HG03039 (cell line): ENCODE results near the gene CCNO.

Experiments used
- ATAC-seq: cut with Tn5 transposase; IDR thresholded peaks from one replicate; pipeline ENCODE4 v1.9.1; 2021; ENCODE audit warnings: mild to moderate bottlenecking, moderate library complexity; ENCODE audit not compliant: unreplicated experiment

The CCNO gene

DNA sequence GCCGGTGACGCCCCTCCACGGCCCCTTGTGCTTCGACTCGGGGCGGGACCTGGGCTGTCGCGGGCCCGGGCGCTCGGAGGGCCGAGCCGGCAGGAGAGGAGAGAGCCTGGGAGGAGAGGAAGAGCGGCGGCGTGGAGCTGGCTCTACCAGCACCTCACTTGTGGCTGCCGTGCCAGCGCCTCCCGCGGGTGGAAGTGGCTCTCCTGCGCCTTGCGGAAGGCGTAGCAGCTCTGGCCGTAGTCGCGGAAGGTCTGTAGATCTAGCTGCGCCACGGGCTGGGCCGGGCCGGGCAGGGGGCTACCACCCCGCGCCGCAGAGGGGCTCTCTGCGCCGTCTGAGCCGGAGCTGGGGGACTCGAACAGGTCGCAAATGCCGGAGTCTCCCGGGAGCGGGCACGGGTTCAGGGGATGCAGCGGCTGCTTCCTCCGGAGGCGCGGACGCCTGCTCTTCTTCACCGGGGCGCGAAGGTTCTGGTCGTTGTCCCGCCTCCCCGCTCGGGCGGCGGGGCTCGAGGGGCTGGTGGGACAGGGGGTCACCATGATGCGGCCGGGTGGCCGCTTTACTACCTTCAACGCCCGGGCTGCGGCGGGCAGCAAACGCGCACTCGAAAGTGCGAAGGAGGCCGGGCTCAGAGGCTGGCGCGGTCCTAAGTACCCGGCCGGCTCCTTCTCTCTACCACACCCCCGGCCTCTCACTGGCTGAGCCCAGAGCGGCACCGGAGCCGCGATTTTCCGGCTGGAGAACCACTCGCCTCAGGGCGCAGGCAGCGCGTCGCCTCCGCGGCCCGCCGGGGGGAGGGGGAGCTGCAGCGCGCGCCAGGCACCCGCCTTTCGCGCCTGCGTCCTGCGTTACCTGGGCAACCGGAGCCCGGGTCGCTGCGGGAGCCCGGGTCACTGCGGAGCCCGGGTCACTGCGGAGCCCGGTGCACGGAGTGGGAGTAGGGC, at the start of gene CCNO:
Gene CCNO, minus strand, starts transcription at position 624 of the 944 bp plus-strand sequence. Its CDS starts 85 bp downstream, at position 539.
- peak; percentile 59 for ATAC-seq

DNA sequence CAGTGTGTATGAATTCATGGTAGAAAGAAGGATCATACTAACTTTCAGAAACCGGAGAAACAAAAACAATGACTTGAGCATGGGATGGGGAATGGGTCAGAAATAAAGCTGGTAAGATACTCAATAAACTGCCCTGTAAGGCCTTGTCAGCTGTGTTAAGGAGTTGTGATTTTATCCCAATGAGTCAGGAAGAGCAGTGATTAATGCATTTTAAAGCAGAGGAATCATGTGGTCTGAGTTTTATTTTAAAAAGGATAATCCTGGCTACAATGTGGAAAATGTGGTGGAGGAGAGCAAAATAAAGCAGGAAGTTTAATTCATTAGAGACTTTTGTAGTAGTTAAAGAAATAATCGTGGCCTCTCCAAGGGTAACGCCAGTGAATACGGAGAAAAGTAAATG, 45.4 kb upstream of the CCNO start:
- ATAC-seq = no peak

GRCh38 chr5:55276771-55277170, 43.4 kb upstream of the CCNO start:
- ATAC-seq = no peak

DNA sequence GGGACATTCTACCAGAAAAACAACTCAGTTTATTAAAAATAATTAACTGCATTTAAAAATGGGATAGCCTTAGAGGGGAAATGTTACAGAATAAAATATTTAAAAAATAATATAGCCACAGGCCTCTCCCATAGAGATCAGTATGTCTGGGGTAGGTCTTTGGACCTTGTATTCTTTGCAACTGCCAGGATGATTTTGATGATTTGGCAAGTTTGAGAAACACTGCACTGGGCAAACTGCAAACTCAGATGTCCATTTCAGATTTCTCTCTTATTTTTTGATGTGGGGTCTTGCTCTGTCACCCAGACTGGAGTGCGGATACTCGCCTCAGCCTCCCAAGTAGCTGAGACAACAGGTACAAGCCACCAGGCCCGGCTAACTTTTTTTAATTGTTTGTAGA, 24.9 kb upstream of the CCNO start:
- ATAC-seq = no peak

DNA sequence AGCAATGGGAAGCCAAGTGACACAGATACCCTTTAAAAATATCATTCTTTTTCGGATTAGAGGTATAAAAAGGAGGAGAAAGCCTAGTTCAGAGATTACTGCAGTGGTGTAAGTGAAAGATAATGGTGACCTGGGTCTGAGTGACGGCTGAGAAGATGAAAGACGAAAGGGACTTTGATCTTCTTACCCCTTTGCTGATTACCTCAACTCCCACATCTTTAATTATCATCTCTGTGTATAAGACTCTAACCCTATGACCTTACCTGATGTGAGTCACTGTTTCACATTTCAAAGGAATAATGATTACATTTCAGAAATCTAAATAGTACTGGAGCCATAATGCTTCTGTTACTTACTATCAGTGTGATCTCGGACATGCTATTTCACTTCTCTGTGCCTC, 21.4 kb upstream of the CCNO start:
- ATAC-seq = no peak

DNA sequence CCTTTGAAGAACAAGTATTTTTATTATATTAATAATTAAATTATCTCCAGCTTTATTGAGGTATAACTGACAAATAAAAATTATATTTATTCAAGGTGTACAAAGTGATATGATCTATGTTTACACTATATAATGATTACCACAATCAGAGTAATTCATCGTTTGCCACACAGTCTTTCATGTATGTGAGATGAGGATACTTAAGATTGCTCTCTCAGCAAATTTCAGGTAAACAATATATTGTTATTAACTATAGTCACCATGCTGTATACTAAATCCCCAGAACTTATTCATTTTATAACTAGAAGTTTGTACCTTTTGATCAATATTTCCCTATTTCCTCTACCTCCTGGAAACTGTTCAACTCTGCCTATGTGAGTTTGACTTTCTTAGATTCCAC, 16.7 kb upstream of the CCNO start:
- ATAC-seq = no peak

DNA sequence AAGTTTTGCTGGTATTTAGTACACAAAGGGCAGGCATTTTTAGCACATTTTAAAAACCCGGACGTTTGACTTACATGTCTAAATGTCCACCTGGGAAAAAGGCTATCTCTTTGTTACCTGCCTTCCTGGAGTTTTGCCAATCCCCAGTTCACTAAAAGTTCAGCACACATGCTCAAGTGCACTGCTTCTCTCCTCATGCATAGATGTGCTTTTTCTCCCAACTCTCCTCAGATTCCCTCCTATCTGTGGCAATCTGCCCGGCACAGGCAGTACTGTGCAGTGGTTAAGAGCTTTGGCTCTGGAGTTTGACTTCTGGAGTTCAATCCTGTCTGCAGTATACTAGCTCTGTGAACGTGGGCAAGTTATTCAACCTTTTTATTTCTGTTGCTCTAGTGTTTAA, 8.3 kb upstream of the CCNO start:
- no peak for ATAC-seq

DNA sequence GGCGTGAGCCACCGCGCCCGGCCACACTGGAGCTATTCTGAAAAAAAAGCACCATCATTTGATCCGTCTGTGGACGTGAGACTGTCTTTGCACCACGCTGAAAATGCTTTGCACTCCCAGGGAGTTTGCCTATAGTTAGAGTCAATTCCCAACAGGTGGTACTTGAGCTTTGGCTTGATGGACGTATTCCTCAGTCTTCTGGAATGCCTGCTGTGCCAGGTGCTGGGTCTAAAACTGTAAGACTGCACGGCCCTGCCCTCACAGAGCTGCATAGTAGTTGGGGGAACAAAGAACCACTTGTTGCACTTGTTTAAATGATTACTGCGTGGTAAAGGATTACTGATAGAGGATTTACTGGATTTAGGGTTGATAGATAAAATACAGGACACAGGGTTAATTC, 3.4 kb upstream of the CCNO start:
- no peak for ATAC-seq

DNA sequence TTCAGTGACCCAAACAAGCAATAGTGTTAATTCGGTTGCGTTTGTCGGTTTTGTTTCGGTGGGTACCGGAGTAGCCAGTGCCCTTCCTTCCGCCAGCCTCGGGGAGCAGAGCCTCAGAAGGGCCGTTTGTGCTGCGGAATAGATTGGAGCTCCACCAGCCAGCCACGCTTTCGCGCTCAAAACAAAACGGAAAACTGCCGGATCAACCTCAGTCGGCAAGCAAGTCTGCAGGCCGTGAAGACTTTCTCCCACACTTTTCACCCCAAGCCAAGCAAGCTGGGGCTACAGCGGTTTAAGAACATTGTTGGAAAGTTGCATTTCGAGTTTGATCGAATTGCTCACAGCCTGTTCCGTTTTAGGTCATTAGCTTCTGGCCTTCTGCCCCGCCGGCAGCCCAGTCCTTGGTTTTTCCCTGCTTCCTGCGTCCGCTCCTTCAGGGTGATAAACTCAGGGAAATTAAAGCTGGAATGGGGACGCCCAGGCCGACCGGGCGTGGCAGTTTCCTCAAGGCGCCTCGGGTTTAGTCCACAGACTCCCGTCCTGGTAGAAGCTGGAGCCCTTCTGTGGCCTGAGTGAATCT, 803 bp upstream of the CCNO start:
- no peak for ATAC-seq

DNA sequence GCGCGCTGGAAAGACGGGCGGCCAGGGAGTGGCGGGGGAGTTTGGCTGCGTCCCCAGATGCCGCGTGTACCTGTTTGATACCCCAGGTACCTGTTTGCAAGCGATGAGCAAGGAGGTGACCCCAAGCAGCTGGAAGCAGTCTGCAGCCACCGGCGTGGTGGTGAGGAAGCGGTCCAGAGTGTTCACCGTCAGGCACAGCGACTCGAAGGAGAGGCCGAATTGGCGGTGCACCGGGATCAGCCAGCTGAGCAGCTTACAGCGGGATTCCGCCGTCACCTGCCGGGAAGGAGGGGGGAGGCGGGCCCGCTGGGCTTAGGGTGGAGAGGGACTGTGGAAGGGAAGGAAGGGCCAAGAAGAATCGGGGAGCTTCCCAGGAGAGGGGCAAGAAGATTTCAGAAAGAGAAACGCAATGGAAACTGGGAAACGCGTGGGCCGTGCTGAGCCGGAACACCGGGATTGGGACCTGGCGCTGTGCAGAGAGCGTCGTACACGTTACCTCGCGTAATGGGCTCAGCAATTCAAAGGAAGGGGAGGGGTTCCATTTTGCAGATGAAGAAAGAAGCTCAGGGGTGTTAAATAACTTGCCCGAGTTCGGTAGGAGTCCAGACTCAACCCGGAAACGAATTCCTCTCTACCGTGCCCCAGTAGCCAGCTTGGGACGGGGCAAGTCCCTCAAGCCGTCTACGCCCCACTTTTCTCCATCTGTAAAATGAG, 980 bp downstream of the CCNO start:
- no peak for ATAC-seq

DNA sequence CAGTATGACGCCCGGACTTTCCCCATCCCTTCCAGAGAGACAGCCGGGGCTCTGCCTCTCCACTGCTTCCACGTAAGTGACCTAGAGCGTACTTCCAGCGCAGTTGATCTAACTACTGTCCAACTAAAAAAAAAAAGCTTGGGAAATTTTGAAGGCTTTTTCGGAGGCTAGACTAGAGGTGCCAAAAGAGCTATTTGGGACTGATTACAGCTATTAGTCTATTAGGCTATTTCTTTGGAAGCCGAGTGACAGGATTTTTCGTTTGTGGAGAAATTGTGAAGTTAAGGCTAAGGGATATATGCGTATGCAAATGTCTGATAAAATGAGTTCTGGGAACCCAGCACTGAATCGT, 1.5 kb downstream of the CCNO start:
- no peak for ATAC-seq

DNA sequence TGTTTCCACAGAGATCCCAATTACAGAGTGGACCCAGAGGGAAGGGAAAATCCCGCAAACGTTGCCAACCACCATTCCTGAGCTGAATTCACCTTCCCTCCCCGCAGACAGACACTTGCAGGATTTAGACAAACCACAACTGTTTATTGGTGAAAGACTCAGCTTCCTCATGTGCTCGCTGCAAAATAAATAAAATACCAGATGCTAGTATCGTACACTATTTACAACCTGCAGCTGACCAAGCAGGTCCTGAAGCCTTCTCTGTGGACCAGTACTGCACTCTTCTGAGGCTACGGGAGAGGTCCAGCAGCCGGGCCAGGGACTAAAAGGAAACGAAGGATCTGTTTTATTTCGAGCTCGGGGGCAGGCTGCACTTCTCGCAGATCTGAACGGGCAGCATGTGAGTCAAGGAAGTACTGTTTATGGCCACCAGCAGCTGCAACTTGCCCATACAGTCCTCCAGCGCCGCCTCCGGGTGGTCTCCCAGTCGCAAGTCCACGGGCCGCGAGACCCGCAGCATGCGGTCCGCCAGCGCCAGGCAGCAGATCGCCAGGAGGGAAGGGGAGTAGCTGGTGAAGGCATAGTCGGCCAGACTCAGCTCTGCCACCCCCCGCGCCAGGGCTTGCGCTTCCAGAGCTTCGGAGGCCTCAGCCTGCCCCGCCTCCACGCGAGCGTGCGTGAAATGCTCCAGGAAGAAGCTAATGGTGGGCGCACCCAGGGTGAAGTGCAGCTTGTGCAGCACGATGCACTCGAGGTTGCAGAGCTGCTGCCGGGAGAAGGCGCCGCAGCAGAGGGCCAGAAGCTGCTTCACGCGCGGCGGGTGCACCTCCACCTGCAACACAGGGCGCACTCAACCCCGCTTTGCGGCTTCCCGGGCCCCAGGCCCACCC, 2.1 kb downstream of the CCNO start:
- no peak for ATAC-seq

DNA sequence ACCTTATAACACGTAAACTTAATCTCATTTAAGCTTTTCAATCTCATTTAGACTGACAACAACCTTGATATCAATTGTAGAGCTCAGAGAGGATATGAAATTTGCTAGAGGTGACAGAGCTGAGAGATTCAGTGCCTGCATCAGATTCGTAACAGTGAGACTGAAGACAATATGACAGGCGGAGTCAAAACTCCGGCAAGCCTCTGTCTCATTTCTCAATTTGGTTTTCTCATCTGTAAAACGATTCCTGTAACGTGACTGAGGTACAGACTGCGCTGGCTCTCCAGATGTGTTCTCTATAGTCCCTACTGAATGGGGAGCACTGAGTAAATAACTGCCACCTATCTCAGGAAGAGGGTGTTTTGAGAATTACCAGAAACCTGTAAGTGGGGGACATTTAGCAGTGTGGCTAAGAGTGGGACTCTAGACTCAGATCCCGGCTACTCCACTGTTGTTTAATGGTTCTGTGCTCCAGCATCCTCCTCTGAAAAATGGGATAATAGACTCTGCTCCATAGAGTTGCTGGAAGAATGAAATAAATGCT, 3.2 kb downstream of the CCNO start:
- ATAC-seq = no peak

DNA sequence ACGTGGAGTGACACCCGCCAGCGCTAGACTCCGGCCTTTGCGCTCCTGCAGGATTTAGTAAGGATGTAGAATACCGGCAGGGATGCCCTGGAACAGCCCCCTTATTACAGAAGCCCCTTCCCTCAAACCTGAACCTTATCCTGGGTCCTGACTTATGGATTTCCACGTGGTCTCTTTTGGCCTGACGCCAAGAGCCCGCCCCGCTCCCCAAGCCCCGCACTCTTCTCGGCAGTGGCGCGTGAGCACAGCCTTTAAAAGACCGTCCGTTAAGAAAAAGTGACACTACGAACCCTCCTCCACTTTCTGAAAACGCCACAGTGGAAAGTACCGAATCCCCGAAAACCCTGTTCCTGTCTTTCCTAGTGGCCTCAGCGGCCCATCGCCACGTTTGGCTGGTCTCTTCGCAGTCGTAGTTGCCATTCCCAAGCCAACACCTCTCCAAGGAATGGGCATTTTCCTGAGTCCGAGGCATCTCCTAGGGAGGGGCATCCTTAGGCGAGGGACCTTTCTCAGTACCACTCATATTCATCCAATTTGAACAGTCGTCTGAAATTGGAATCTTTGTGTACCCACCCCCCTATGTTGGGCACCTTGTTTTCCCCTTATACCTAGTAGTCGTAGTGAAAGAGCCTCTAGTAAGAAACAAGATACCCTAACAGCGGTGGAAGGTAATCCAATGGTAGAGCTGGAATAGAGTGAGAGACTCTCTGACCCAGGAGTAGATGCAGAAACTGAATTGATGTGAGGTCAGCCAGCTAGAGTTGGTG, 5.6 kb downstream of the CCNO start:
- ATAC-seq = no peak

DNA sequence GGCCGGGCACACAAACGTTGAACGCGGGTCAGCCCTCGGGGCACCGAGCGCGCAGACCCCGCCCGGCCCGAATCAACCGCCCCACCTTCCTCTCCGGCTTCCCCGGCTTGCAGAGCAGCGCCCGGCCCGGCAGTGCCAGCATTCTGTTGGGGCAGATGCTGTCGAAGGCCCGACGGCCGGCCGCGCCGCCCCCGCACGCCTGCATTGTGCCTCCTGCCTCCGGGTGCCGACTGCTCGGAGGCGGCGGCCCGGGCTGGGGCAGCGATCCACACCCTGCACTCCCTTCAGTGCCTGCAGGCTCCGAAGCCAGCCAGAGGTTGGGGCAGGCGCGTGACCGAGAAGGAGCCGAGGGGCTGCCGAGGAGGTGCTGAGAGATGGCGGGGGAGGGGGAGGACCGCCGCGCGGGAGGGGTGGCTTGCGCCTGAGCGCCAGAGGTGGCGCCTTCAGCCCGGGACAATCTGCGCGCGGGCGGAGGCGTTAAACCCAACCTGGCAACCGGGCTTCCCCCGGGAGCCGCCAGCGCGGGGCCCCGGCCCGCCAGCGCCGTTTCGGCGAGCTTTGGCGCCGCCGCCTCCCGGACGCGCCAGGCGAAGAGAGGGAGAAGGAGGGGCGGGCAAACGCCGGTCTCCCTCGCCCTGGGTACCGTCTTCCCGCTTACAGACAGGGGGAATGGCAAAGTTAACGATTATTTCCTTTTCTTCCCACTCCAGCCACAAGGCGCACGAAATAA, 6.3 kb downstream of the CCNO start, which contains the start of gene MCIDAS:
Gene MCIDAS, minus strand, starts transcription at position 382 of the 730 bp plus-strand sequence. Its CDS starts 177 bp downstream, at position 205.
- no peak for ATAC-seq

DNA sequence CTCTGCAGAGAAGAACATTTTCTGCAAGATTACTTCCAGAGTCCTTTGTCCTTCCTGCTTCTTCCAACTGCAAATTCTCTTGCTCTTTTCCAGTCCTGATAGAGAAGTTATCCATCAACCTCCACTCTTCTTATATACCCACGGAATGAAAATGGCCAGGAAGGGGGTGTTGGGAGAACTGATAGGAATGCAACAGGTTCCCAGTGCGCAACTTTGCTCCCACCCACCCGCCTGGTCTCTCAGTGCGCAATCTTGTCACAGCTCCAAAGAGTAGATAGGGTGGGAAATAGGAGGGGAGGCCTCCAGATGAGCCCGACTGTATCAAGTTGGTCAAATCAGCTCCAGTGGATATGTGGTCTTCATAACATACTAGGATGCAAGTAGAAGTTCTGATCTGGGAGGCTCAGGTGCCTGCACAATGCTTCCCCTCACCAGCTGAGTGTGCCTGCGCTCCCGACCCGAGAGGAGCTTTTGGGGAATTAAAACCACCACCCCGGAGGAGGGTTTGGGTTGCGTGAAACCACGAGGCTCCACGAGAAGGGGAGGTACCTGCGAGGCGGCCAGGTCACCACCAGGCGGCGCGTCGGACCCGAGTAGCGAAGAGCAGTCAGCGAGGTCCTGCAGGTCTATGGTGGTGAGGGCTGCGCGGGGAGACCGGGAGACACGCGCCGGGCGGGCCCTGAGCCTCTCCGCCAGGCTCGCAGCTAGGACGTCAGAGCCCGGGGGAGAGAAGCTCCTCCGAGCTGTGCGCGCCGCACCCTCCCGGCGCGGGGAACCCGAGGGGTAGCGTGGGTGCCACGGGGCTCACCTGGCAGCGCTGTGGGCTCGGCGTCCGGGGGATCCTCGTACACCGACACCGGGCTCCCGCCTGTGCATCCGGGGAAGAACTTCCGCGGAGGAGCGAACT, 7.1 kb downstream of the CCNO start:
- ATAC-seq = no peak

- no peak for ATAC-seq
These were observed 8.1 kb downstream of the CCNO start for GRCh38 chr5:55225346-55225745.

DNA sequence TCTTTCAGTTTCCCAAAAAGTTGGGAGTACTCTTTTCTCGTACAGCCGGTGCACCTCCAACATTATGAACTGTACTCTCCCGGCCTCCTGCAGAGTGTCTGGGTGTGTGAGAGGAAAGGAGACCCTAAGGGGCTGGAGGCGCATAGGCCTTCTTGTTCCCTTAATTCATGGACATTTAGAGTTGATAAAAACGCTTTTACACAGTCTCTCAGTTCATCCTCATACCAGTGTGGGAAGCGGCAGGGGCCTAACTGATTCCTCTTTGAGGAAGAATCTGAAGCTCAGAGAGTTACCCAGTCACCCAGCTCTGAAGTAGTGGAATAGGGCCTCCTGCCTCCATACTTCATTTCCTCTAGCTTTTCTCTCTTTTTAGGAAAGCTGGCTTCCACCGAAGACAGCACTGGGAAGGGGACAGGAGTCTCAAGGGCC, 9.6 kb downstream of the CCNO start:
- no peak for ATAC-seq
